GM19324 (cell line): ENCODE results near the gene OR6B1.
"Not testable (repeated sequence)": the region's sequence is repeated elsewhere in the genome, so short reads cannot be mapped to it uniquely, and the experiment has no call there.

ENCODE experiments used
- ATAC-seq: cut with Tn5 transposase; IDR thresholded peaks from one replicate; pipeline ENCODE4 v1.9.1; 2021; ENCODE audit warnings: mild to moderate bottlenecking, moderate library complexity; ENCODE audit not compliant: unreplicated experiment, low FRiP score

The OR6B1 gene

DNA sequence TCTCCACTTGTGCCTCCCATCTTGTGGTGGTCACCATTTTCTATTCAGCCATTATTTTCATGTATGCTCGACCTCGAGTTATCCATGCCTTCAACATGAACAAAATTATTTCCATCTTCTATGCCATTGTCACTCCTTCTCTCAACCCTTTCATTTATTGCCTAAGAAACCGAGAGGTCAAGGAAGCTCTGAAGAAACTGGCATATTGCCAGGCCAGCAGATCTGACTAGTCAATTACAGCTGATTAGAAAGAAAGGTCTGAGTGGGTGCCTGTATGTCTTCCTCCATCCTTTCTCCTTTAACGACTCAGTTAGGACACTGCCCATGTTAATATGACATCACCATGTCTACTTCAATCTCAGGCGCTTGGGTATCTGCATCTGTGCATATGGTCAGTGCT is 4.6 kb downstream of the OR6B1 start:
- ATAC-seq: no peak

DNA sequence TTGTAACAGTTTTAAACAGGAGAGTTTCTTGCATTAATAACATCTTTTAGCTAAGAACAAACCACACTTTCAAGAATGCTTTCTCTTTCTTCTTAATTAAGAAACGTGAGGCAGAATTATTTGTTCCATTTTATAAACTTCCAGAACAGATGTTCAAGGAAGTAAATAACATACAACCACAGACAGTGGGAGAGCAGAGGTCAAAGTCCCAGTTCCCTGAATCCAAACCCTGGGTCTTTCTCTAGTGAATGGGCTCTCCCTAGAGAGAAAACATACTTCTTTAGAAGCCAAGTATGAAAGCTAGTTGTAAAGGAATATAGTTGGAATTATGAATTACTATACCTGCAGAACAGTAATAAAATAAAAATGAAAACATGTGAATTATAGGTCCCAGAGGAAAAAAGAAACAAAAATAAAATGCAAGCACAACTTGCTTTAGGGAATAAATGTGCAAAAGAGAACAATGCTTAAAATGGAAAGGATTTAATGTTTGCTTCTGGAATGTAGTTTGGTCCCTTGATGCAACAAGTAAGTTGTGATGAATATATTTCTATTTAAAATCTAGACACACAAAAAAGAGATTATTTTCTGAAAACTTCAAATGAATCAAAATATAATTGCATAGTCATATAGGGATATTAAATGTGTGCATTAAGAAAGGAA is 6.0 kb downstream of the OR6B1 start:
- no peak for ATAC-seq

DNA sequence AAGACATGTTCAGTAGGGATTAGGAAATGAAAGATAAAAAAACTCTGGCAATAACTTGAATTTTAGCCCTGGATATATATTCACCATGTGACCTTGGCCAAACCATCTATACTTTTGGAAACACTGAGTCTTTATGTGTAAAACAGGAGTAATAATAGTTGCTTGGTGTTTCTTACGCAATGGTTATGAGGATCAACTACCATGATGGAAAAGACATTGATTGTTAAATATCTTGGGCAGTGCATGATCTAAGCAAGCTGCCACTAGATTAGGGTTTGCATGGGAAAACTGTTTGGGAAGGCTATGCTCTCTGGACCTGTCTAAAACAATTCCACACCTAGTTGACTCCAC is 6.5 kb downstream of the OR6B1 start:
- no peak for ATAC-seq

DNA sequence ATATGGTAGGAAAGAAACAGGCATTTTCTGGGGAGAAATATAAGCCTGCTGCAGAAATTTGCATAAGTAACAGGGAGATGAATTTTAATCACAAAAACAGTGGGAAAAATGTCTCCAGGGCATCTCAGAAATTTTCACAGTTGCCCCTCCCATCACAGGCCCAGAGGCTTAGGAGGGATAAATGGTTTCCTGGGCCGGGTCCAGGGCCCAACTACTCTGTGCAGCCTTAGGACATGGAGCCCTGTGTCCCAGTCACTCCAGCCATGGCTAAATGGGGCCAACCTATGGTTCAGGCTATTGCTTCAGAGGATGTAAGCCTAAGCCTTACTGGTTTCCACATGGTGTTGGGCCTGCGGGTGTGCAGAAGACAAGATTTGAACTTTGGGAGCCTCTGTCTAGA is 9.2 kb downstream of the OR6B1 start:
- ATAC-seq: no peak

DNA sequence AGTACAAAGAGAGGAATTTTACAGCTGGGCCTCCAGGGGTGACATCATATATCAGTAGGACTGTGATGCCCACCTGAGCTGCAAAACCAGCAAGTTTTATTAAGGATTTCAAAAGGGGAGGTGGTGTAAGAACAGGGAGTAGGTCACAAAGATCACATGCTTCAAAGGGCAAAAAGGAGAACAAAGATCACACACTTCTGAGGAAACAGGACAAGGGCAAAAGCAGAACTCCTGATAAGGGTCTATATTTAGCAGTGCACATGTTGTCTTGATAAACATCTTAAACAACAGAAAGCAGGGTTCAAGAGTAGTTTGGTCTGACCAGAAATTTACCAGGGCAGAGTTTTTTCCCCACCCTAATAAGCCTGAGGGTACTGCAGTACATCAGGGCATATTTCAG is 9.9 kb downstream of the OR6B1 start:
- ATAC-seq: not testable (repeated sequence)

DNA sequence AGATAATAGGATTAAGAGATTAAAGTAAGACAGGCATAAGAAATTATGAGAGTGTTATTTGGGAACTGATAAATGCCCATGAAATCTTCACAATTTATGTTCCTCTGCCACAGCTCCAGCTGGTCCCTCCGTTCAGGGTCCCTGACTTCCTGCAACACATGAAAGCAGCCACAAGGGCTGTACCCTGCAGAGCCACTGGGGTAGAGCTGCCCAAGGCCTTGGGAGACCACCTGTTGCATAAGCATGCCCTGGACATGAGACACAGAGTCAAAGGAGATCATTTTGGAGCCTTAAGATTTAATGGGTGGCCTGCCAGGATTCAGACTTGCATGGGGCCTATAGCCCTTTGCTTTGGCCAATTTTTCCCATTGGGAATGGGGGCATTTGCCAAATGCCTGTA is 10.7 kb downstream of the OR6B1 start:
- not testable (repeated sequence) for ATAC-seq

DNA sequence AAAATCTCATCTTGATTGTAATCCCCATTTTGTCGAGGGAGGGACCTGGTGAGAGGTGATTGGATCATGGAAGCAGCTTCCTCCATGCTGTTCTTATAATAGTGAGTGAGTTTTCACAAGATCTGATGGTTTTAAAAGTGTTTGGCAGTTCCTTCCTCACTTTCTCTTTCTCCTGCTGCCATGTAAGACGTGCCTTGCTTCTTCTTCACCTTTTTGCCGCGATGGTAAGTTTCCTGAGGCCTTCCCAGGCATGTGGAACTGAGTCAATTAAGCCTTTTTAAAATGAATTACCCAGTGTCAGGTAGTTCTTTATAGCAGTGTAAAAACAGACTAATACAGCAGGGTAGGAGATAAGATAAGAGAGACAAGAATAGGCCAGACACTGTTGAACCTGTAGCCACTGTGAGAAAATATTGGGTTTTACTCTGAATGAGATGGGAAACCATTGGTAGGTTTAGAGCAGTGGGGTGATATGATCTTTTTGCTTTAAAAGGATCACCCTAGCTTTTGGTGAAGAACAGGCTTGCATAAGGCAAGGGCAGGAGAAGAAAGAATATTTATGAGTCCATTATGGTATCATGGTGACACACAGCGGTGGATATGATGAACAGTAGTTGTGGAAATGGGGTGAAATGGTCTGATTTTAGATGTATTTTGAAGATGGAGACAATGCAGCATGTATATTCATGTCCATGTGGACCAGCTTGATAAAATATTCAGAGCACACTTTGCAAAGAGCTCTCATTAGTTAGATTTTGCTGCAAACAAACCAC is 11.5 kb downstream of the OR6B1 start:
- no peak for ATAC-seq

DNA sequence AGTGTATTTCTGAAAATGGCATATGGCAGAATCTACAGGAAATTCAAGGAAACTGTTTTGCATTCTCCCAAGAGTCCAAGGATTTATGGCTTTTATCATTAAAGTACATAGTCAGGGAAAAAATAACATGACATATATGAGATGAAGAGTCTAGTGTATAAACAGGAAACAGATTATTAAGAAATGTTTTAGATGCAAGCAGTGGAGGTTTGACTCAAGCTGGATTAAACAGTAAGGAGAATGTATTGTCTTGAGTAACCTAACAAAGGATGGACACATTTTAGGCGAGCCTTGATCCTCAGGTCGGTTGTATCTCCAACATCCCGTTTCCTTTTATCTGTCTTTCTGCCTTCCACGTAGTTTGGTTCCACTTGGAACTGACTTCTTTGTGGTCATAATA is 17.9 kb downstream of the OR6B1 start:
- no peak for ATAC-seq

DNA sequence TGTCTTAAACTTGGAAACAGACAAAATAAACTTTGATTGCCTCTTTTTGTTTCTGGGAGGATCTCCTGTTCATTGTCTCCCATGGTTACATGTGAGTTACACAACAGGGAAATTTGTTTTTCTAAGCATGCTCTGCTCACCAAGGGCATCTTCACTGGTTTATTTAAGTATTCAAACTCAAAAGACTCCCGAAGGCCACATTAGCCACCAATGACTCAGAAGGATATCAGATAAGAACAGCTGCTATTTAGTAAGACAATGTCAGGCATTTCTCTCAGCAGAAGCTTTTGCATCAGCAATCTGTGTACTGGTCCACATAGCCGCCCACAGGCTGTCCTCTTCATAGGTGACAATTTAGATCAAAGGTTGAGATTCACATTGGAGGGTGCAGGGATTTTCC is 19.3 kb downstream of the OR6B1 start:
- ATAC-seq: no peak

DNA sequence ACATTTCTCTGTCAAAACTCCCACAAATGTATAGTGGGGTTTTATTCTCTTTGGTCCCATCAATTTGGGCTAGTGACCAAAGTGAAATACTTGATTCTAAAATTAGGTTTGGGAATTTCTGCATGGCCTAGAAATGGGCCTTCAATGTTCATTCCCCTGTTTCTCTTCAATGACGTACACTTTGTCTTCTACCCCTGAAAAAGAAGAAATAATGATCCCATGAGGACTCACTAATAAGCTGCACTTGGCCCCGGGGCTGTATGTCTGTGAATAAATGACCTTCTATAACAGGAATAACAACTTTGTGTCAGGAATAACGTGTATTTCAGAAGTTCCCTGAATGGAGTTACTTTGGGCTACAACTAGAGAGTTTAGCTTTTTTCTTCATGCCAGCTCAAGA is 20.2 kb downstream of the OR6B1 start:
- ATAC-seq: no peak

DNA sequence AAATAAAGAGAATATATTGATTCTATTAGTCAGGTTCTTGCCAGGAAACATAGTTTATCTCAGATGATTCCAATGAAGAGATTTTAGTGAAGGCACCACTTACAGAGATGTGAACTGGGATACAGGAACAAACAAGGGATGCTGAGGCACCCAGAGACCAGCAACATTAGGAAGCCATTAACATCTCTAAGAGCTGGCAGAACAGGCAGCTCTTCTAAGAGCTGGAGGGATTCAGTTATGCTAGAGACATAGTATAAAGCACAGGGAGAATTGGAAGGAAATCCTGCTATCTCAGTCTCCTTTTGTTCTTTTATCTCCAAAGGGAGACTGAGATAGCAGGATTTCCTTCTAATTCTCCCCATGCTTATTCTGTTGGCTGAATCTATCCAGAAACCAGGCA is 22.0 kb downstream of the OR6B1 start:
- no peak for ATAC-seq

DNA sequence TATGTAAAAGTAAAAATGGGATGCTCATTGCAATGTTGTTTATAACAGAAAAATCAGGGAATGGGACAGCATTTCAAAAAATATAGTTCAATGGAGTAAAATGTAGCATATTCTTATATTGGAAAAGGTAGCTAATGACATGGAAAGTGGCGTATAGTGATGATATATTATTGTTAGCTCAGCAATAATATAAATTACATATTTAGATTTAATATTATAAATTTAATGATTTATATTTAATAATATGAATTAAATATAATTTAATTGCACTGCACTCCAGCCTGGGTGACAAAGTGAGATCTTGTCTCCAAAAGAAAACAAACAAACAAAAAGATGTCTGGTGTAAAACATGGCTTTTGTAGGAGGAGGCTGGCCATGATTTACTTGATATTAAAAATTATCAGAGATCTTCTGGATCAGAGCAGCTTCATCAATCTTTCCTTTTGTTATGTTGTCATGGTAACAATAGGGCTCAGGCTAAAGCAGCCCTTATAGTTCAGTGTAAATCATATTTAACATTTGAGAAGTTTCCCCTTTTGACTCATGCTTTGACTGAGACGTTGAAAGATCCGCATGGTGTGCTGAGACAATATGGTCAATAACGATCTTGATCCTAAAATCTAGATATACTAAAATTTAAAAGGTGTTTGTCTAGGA is 23.2 kb downstream of the OR6B1 start:
- no peak for ATAC-seq

DNA sequence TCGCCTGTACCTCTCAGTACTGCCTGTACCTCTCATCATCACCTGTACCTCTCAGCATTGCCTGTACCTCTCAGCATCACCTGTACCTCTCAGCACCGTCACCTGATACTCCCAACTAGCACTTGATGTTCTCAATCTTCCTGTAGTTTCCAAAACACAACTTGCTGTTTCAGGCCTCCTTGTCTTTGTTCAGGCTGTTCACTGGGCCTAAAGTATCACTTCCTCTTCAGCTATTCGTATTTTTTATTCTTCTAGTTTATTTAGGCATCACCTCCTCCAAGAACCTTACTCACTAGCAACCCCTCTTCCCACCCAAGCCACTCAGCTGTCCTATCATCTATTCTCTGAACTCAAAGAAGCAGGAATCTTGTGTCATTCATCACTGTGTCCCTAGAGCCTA is 24.1 kb downstream of the OR6B1 start:
- ATAC-seq: no peak

DNA sequence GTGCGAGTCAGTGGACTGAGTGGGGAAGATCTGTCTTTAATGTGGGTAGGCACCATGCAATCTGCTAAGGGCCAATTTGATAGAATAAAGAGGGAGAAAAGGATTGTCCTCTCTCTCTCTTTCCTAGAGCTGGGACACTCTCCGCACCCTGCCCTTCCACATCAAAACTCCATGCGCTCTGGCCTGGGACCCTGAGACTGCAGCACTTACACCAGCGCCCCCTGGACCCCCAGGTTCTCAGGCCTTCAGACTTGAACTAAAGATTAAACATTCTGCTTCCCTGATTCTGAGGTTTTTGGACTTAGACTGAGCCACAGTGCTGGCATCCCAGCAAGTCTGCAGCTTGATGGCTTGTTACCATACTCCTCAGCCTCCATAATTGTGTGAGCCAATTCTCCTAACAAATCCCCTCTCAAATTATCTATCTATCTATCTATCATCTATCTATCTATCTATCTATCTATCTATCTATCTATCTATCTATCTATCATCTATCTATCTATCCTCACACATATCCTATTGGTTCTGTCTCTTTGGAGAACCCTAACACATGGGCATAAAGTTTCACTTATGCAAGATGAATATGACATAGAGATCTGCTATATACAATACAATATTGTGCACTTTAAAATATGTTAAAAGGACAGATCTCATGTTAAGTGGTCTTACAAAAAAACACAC is 26.2 kb downstream of the OR6B1 start:
- ATAC-seq: no peak

DNA sequence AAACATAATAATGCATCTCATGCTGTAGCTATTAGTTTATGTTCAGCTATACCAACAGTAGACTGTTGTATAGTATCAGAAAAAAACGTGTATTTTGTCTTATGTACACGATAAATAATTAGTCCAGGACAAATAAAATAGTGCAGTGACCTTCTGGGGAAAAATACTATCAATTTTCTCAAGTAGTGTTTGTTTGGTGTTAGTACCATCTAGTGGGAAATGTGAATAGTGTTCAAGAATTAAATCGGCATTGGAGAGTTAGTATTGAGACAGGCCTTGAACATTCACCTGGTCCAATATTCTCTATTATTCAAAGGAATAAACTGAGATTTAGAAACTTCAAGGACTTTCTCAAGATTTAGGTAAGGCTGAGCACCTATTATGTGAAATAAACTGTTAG is 26.9 kb downstream of the OR6B1 start:
- ATAC-seq: no peak

DNA sequence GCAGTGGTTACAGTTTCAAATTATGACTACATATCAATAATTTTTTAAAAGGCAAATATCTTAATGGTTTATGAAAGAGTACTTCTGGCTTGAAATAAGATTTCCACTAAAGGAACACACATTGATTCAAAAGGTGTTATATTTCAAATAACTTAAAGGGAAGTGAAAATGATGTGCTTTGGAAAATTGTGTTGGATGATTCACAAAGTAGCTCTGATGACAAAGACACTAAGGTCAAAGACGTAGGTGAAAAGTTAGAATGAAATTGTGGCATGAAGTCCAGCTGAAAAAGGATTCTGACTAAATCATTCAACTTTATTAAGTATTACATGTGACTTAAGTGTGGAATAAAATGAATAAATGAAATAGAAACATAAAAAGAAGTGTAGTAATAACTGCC is 27.9 kb downstream of the OR6B1 start:
- no peak for ATAC-seq

DNA sequence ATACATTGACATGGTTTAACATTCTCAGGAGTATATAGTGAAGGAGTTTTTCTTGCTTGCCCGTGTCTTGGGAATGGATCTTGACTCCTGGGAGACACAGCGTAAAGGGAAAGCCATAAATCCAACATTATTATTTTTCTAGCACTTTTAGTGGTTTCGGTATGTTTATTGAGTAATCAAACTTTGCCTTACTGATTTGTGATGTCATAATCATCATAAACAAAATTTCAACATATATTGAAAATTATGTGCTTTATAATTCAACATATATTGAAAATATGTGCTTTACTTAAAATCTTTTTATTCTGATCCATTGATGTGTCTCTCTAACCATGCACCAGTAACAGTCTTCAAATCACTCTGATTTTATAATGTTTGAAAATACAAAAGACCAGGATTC is 28.4 kb downstream of the OR6B1 start:
- ATAC-seq: no peak

DNA sequence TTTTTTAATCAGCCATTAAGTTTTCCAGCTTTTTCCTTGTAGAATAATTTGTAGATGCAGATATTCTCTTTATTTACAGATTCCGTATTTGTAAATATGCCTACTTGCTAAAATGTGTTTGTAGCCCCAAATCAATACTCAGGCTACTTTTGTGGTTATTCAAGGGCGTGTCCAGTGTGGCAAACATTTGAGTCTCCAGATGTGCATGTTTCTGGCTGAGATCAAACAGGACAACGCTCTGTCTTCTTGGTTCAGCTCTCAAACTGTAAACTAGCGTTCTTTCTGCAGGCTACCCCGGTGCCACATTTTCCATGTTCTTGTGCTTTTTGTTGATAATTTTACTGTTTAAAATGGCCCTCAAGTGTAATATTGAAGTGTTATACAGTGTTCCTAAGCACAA is 32.4 kb downstream of the OR6B1 start:
- no peak for ATAC-seq

DNA sequence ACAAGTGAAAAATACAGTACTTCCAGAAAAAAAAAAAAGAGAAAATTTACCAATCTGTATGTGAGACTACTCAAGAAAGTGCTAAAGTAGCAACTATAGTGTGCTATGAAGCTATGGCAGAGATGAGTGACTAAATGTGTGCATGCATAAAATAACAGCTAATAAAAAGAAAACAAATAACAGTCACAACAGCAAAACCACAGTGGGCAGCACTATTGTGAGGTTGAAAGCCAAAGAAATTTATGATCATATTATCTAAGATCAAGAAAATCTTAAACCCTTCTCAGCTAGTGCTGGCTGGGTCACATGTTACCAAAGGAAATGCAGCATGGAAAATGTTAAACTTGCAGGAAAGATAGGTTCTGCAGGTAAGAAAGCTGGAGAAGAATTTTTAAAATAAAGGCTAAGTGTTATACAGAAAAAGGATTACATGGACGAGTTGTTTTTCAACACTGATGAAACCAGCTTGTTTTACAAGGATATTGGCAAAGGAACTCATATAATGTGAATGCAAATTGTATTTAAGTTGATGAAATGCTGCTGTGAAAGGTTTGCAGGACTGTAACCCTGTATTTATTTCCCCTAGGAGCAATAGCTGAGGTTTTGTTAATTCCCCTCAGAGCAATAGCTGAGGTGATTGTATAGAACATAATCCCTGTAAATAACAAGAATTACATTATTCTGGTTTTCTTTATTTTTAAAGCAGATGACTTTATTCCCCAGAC is 33.0 kb downstream of the OR6B1 start:
- no peak for ATAC-seq

DNA sequence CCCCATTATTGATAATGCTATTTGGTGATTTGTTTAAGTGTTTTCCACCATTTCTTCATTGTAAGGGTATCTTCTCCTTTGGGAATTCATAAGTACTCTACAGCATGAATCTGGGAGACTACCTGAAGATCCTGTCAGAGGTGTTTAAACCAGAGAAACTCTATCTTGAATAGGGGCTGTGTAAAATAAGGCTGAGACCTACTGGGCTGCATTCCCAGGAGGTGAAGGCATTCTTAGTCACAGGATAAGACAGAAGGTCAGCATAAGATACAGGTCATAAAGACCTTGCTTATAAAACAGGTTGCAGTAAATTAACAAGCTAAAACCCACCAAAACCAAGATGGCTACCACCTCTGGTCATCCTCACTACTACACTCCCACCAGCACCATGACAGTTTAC is 35.3 kb downstream of the OR6B1 start:
- ATAC-seq: no peak
